Measurements from ENCODE around the gene ZDHHC20. TPM values are rescaled to one million over a fixed set of nuclear protein-coding genes. Genes with fewer than 3 reads are reported as not detected.

ZDHHC20 gene
- total RNA-seq, 2 experiments from 2014 or later = 39.6 to 60.1 TPM

DNA sequence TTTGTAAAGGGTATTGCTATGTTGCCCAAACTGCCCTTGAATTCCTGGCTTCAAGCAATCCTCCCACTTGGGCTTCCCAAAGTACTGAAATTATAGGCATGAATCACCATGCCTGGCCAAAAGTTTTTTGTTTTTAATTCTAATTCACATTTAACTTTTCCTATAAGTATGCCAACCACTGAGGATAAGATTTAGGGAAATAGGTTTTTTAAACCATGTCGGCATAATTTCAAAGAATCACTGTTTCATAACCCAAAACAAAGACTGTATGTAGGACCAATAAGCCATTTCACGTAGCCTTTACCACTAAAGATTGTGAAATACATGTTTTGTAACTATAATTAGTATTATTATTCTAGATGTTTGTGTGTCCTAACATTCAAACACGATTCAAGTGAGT, 8.2 kb downstream of the ZDHHC20 start:
- Histone ChIP-seq H3K79me2 (ENCODE audit: insufficient read depth, low read depth, low read length) (peaks cover 80% of the 10 kb centered on the region), H3K4me3 (ENCODE audit: low read depth, low read length, poor library complexity, severe bottlenecking) (no peak overlapping the region), H4K20me1 (ENCODE audit: insufficient read depth, low read length) (no peaks in the 10 kb centered on the region), H3K4me1 (ENCODE audit: insufficient read depth, low read length, poor library complexity, severe bottlenecking) (no peaks in the 10 kb centered on the region), H2AFZ (ENCODE audit: low read length) (no peak overlapping the region), H3K9me3 (ENCODE audit: low read length) (peaks cover 25% of the 10 kb centered on the region), H3K9me2 (ENCODE audit: insufficient read depth, low read length) (no peaks in the 10 kb centered on the region), H3K4me2 (ENCODE audit: low read length) (no peak overlapping the region), H3K27ac (ENCODE audit: low read depth, low read length, poor library complexity, severe bottlenecking) (no peak overlapping the region), H3K36me3 (ENCODE audit: insufficient read depth, low read length) (peaks cover 32% of the 10 kb centered on the region)
- CTCF ChIA-PET (ENCODE audit: unreplicated experiment) = no interaction called here
- POLR2A ChIA-PET = interaction anchor here (0.7 kb wide), 1 partner anchor 1041 kb away, joined by 3 read pairs; no protein-coding TSS in a partner anchor
- no peak for DNase-seq (ENCODE audit: low spot score)
- TF ChIP-seq, protein P1, sequence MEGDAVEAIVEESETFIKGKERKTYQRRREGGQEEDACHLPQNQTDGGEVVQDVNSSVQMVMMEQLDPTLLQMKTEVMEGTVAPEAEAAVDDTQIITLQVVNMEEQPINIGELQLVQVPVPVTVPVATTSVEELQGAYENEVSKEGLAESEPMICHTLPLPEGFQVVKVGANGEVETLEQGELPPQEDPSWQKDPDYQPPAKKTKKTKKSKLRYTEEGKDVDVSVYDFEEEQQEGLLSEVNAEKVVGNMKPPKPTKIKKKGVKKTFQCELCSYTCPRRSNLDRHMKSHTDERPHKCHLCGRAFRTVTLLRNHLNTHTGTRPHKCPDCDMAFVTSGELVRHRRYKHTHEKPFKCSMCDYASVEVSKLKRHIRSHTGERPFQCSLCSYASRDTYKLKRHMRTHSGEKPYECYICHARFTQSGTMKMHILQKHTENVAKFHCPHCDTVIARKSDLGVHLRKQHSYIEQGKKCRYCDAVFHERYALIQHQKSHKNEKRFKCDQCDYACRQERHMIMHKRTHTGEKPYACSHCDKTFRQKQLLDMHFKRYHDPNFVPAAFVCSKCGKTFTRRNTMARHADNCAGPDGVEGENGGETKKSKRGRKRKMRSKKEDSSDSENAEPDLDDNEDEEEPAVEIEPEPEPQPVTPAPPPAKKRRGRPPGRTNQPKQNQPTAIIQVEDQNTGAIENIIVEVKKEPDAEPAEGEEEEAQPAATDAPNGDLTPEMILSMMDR (conservative IDR thresholded peaks at IDR 0.05; ENCODE audit: low read length) = no peak
- no peak for TF ChIP-seq EZH2phosphoT487 (IDR thresholded peaks at IDR 0.05; ENCODE audit: borderline replicate concordance, low read depth, low read length)
- BruUV-seq (replicated peaks) = TSS peak; percentile 19
- intact Hi-C loops (cut with micrococcal nuclease; ENCODE audit: unreplicated experiment) = no loop called here

DNA sequence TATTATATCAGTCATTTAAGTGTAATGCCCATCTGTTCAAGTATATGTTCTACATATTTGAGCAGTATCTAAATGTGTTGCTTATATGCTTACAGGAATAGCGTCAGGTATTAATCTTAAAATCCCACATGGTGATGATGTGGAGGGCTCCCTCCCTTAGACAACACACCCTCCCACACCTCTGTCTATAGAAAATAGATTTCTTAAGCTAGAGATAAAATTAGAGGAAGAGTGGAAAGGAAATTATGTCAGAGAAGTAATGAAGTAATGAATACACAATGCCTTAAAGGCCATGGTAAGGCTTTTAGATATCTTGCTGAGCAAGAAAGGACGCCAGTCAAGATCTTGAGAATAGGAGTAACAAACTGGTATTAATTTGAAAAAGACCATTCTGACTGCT, 12.4 kb downstream of the ZDHHC20 start:
- peaks cover 6% of the 10 kb centered on the region; the same call in 1 of the 2 replicates for H3K9me3 ChIP-seq (ENCODE audit: low read length)
- no peak overlapping the region for H3K27ac ChIP-seq (ENCODE audit: low read depth, low read length, poor library complexity, severe bottlenecking)
- TF ChIP-seq, protein P1 (conservative IDR thresholded peaks at IDR 0.05; ENCODE audit: low read length) = no peak
- TF ChIP-seq EZH2phosphoT487 (IDR thresholded peaks at IDR 0.05; ENCODE audit: borderline replicate concordance, low read depth, low read length) = no peak
- no peak overlapping the region for H2AFZ ChIP-seq (ENCODE audit: low read length)
- no peak overlapping the region for H3K4me3 ChIP-seq (ENCODE audit: low read depth, low read length, poor library complexity, severe bottlenecking)
- no peaks in the 10 kb centered on the region for H4K20me1 ChIP-seq (ENCODE audit: insufficient read depth, low read length)
- no peak for DNase-seq (ENCODE audit: low spot score)
- no peaks in the 10 kb centered on the region for H3K9me2 ChIP-seq (ENCODE audit: insufficient read depth, low read length)
- H3K79me2 ChIP-seq (ENCODE audit: insufficient read depth, low read depth, low read length) = peaks cover 78% of the 10 kb centered on the region
- CTCF ChIA-PET (ENCODE audit: unreplicated experiment) = no interaction called here
- H3K4me1 ChIP-seq (ENCODE audit: insufficient read depth, low read length, poor library complexity, severe bottlenecking) = no peaks in the 10 kb centered on the region
- intact Hi-C loops (cut with micrococcal nuclease; ENCODE audit: unreplicated experiment) = no loop called here
- H3K4me2 ChIP-seq (ENCODE audit: low read length) = no peak overlapping the region
- peaks cover 25% of the 10 kb centered on the region for H3K36me3 ChIP-seq (ENCODE audit: insufficient read depth, low read length)
- BruUV-seq (replicated peaks) = no TSS peak
- POLR2A ChIA-PET = no interaction called here

DNA sequence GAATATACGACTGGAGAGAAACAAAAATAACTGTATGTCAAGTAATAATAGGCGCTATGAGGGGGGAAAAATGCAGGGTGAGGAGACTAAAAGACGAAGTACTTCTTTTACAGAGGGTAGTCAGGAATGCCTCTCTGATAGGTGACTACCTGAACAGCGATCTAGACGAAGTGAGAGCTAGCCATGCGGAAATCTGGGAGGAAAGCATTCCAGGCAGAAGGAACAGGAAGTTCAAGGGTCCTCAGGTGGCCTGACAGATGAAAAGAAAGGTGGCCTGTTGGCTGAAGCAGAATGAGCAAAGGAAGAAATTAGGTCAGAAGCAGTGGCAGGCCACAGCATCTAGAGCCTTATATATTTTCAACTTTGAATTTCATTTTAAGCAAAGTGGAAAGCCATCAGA, 13.3 kb downstream of the ZDHHC20 start:
- no peak overlapping the region for H3K27ac ChIP-seq (ENCODE audit: low read depth, low read length, poor library complexity, severe bottlenecking)
- H3K9me3 ChIP-seq (ENCODE audit: low read length) = peaks cover 6% of the 10 kb centered on the region; the same call in 1 of the 2 replicates
- H2AFZ ChIP-seq (ENCODE audit: low read length) = no peak overlapping the region
- peaks cover 76% of the 10 kb centered on the region for H3K79me2 ChIP-seq (ENCODE audit: insufficient read depth, low read depth, low read length)
- TF ChIP-seq EZH2phosphoT487 (IDR thresholded peaks at IDR 0.05; ENCODE audit: borderline replicate concordance, low read depth, low read length) = no peak
- TF ChIP-seq, protein P1 (conservative IDR thresholded peaks at IDR 0.05; ENCODE audit: low read length) = no peak
- intact Hi-C loops (cut with micrococcal nuclease; ENCODE audit: unreplicated experiment) = no loop called here
- CTCF ChIA-PET (ENCODE audit: unreplicated experiment) = no interaction called here
- DNase-seq (ENCODE audit: low spot score) = no peak
- H4K20me1 ChIP-seq (ENCODE audit: insufficient read depth, low read length) = no peaks in the 10 kb centered on the region
- no TSS peak for BruUV-seq (replicated peaks)
- no peak overlapping the region for H3K4me3 ChIP-seq (ENCODE audit: low read depth, low read length, poor library complexity, severe bottlenecking)
- H3K4me2 ChIP-seq (ENCODE audit: low read length) = no peak overlapping the region
- H3K36me3 ChIP-seq (ENCODE audit: insufficient read depth, low read length) = peaks cover 21% of the 10 kb centered on the region
- POLR2A ChIA-PET = no interaction called here
- no peaks in the 10 kb centered on the region for H3K4me1 ChIP-seq (ENCODE audit: insufficient read depth, low read length, poor library complexity, severe bottlenecking)
- no peaks in the 10 kb centered on the region for H3K9me2 ChIP-seq (ENCODE audit: insufficient read depth, low read length)
